CD4-positive, alpha-beta T cell treated with Interferon gamma for 1 hour (primary cell): ENCODE measurements around the gene MYCBPAP.
"Not testable (repeated sequence)": the region's sequence is repeated elsewhere in the genome, so short reads cannot be mapped to it uniquely, and the experiment has no call there.

ENCODE experiments used
- DNase-seq: peaks from one replicate; pipeline ENCODE4 v3.0.0-alpha.2; 2020

MYCBPAP gene

GRCh38 chr17:50472761-50473161 is 35.5 kb upstream of the MYCBPAP start:
- not testable (repeated sequence) for DNase-seq

DNA sequence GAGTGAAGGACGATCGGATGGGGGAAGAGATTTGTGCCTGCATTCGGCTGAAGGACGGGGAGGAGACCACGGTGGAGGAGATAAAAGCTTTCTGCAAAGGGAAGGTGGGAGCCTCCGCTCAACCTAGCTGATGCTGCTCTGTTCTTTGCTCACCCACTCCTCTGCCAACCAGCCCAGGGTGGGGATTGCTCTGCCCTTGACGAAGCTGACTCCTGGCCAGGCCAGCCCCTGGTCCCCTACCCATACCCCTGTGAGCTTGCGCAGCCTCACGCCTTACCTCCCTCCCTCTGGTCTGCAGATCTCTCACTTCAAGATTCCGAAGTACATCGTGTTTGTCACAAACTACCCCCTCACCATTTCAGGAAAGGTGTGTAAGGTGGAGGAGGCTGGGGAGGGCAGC is 34.3 kb upstream of the MYCBPAP start:
- DNase-seq, result no peak

DNA sequence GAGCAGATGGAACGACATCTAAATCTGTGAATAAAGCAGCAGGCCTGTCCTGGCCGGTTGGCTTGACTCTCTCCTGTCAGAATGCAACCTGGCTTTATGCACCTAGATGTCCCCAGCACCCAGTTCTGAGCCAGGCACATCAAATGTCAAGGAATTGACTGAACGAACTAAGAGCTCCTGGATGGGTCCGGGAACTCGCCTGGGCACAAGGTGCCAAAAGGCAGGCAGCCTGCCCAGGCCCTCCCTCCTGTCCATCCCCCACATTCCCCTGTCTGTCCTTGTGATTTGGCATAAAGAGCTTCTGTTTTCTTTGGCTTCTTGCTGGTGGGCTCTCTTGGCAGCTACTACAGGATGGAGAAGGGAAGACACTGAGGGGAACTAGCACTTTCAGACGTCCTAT is 33.7 kb upstream of the MYCBPAP start:
- DNase-seq, result no peak

- DNase-seq, result no peak
These were observed 32.9 kb upstream of the MYCBPAP start for GRCh38 chr17:50475362-50475761.

DNA sequence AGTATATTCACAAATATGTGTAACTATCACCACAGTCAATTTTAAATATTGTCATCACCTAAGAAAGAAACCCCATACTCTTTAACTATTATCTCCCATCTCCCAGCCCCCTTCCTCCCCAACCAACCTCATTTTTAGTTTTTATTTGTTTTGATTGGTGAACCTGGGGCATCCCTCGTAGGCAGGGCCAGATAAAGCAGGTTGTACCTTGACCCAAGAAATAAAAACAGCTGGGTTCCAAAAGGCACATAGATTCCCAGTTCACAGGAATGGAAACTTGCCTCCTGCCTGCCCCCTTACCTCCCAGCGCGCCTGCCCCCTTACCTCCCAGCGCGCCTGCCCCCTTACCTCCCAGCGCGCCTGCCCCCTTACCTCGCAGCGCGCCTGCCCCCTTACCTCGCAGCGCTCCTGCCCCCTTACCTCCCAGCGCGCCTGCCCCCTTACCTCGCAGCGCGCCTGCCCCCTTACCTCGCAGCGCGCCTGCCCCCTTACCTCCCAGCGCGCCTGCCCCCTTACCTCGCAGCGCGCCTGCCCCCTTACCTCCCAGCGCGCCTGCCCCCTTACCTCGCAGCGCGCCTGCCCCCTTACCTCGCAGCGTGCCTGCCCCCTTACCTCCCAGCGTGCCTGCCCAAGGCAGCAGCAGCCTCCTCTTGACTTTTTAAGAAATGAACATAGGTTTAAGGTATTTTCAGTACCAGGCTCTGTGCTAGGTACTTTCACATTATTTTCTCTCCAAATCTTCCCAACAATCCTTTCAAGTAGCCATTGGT is 32.3 kb upstream of the MYCBPAP start:
- not testable (repeated sequence) for DNase-seq

DNA sequence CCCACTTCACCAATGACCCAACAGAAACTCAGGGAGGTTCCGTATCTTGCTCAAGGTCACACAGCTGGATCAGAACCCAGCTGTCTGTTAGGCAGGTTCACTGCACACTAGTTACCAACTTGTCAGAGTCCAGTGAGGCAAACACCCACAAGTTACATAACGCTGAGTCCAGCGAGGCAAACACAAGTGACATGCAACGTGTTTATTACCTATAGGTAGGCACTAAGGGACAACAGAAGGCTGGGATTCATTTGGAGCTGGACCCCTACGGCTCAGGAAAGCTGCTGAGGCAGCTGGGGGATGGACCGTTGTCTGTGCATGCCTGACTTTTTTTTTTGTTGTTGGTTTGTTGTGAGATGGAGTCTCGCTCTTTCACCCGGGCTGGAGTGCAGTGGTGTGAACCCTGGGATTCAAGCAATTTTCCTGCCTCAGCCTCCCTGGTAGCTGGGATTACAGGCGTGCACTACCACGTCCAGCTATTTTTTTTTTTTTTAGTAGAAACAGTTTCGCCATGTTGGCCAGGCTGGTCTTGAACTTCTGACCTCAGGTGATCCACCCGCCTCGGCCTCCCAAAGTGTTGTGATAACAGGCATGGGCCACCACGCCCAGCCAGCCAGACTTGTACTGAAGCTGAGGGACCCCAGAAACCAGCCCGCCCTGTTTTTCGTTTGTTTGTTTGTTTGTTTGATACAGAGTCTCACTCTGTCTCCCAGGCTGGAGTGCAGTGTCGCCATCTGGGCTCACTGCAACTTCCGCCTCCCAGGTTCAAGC is 31.5 kb upstream of the MYCBPAP start:
- no peak for DNase-seq

DNA sequence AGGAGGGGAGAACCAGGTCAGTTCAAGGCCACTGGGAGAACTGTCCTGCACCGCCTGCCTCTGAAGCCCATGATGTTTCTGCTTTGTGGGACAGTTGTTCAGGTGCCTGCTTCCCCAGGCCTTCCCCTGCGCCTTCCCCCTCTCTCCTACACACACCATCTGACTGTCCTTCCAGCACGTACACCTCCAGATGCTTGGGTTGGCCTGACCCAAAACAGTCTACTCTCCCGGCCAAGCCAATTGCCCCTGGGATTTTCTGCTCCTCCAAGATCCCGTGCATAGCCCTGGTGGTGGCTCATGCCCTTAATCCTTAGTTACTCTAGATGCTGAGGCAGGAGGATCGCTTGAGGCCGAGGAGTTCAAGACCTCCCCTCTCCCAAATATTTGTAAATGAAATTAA is 30.3 kb upstream of the MYCBPAP start:
- no peak for DNase-seq

GRCh38 chr17:50478391-50479381 is 29.6 kb upstream of the MYCBPAP start, which contains the start of gene RSAD1:
Gene RSAD1 (plus strand): TSS chr17:50478860. CDS start chr17:50478885, 25 bp downstream.
- DNase-seq, result peak; percentile 90

DNA sequence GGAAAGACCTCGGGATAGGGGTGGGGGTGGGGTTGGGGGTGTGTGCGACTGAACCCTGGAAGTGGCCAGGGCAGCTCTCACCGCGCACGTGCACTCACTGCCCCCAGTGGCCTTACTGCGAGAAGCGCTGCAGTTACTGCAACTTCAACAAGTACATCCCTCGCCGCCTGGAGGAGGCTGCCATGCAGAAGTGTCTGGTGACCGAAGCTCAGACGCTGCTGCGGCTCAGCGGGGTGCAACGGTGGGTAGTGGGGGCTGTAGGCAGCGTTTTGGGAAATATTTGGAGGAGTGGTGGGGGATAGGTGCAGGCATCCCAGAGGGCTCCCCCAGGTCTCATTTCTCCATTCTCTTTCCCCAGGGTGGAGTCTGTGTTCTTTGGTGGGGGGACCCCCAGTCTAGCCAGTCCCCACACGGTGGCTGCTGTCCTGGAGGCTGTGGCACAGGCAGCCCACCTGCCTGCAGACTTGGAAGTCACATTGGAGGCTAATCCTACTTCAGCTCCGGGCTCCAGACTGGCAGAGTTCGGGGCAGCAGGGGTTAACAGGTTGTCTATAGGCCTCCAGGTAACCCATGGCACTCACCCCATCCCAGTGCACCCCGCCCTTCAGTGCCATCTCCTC is 28.6 kb upstream of the MYCBPAP start:
- peak; percentile 76 for DNase-seq

- DNase-seq, result no peak
These were observed 28.0 kb upstream of the MYCBPAP start for GRCh38 chr17:50480142-50480764.

GRCh38 chr17:50480854-50481490 is 27.3 kb upstream of the MYCBPAP start:
- no peak for DNase-seq

DNA sequence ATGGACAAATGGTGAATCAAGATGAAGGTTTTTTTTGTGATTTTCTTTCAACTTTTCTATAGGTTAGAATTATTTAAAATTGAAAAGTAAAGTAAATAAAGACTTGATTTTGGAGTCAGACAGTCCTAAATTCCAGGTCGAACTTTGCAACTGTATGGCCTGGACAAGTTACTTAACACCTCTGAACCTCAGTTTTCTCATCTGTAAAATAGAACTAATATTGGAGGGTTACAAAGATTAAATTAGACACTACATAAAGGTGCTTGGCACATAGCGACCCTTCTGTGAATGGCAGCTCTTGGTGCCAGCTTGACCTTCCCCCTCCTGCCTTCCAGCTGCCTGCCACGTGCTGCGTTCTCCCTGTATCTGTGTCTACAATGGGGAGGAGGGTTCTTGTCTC is 26.6 kb upstream of the MYCBPAP start:
- DNase-seq, result no peak

DNA sequence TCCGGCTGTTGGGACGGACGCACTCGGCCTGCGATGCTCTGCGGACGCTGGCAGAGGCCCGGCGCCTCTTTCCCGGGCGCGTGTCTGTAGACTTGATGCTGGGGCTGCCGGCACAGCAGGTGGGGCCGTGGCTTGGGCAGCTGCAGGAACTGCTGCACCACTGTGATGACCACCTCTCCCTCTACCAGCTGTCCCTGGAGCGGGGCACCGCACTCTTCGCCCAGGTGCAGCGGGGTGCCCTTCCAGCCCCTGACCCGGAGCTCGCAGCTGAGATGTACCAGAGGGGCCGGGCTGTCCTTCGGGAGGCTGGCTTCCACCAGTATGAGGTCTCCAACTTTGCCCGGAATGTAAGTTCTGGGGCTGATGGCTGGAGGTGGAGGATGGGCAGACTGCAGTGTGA is 26.1 kb upstream of the MYCBPAP start:
- DNase-seq, result no peak

DNA sequence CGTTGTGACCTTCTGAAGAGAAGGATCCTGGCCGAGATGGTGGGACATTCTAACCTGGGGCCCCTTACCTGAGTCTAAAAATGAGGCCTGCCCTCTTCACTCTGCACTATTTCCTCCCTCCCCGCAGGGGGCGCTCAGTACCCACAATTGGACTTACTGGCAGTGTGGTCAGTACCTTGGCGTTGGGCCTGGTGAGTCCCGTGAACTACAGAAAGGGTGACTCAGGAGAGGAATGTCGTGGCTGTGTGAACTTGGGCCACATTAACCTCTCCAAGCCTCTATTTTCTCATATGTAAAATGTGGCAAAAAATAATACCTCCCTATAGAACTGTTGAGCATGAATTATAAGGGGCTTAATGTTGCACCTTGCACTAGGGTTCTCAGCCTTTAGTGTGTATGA is 25.7 kb upstream of the MYCBPAP start:
- DNase-seq, result peak; percentile 76

DNA sequence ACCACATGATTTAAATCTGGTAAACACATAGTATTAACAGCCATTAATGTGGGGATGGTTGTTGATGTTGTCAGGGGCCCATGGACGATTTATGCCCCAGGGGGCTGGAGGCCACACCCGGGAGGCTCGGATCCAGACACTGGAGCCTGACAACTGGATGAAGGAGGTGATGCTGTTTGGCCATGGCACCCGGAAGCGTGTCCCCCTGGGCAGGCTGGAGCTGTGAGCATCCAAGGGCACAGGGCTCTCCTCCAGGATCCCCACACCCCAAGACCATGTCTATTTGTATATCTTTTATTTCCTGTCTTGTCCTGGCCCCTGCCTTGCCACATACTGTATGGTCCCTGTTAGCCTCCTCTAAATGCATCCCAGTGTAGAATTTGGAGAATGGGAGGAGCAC is 25.0 kb upstream of the MYCBPAP start:
- no peak for DNase-seq

- DNase-seq, result no peak
These were observed 23.7 kb upstream of the MYCBPAP start for GRCh38 chr17:50484386-50485155.

- no peak for DNase-seq
These were observed 20.8 kb upstream of the MYCBPAP start for GRCh38 chr17:50487213-50488096.

DNA sequence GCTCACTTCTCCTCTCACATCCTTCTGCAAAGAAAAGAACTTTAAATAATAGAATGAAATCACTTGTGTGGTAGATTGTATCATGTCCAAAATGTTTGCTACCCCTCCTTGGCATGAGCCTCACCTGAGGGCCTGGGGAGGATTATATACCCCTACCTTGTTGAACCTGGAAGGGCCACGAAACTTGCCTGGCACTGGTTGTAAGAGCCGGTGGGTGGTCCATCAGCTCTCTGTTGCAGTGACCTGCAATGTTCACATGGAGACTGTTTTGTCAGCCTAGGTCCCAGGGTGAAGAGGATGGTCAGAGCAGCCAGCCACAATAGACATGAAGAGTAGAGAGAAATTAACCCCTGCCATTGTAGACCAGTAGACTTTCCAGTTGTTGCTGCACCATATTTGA is 19.4 kb upstream of the MYCBPAP start:
- DNase-seq, result no peak

- no peak for DNase-seq
These were observed 16.7 kb upstream of the MYCBPAP start for GRCh38 chr17:50491505-50491904.

DNA sequence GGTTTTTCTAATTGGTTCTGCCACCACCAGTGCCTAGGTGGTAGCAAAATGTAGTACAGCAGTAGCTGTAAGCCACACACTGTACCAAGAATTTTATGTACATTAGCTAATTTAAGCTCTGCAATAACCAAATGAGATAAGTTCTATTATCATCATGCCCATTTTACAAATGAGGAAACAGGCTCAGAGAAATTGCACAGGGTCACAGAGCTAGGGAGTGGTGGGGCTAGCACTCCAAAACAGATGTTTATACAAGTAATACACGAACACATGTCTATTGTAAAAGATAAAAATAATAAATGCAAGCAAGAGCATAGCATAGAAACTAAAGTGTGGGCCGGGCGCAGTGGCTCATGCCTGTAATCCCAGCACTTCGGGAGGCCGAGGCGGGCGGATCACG is 16.0 kb upstream of the MYCBPAP start:
- no peak for DNase-seq
